Measurements from ENCODE around the gene DCTN4.
"Not testable (repeated sequence)": the region's sequence is repeated elsewhere in the genome, so short reads cannot be mapped to it uniquely, and the experiment has no call there.

The DCTN4 gene

GRCh38 chr5:150758531-150759333 is at the start of gene DCTN4:
DCTN4 (minus strand) TSS chr5:150759017; CDS start chr5:150758993, 24 bp downstream.
- H3K9me3 ChIP-seq (ENCODE audit: control insufficient read depth in 1 of 2, low read length in 2 of 2), result no peaks in the 10 kb centered on the region
- peak within 1 kb of the TSS; percentile 91 for H3K27ac ChIP-seq (ENCODE audit: low read depth, low read length)
- peaks cover 11 to 15% of the 10 kb centered on the region in 2 donors for H3K4me1 ChIP-seq (ENCODE audit: control insufficient read depth in 1 of 2, insufficient read depth in 2 of 2, low read length in 2 of 2)
- H3K9ac ChIP-seq (ENCODE audit: low read depth in 1 of 2, low read length in 2 of 2), result peak within 1 kb of the TSS; percentile 92 to 96
- peaks cover under 1 to 23% of the 10 kb centered on the region in 2 donors for H3K36me3 ChIP-seq (ENCODE audit: control insufficient read depth in 1 of 2, insufficient read depth in 2 of 2, low read length in 2 of 2)
- no peaks in the 10 kb centered on the region for H3K27me3 ChIP-seq (ENCODE audit: control insufficient read depth in 1 of 2, insufficient read depth in 2 of 2, low read length in 2 of 2)
- H3K4me3 ChIP-seq (ENCODE audit: low read depth in 1 of 2, low read length in 2 of 2), result peak within 1 kb of the TSS; percentile 89 to 91

GRCh38 chr5:150804388-150804787 is 45.6 kb upstream of the DCTN4 start:
- Histone ChIP-seq H3K36me3 (ENCODE audit: control insufficient read depth in 1 of 2, insufficient read depth in 2 of 2, low read length in 2 of 2) (no peaks in the 10 kb centered on the region), H3K4me1 (ENCODE audit: control insufficient read depth in 1 of 2, insufficient read depth in 2 of 2, low read length in 2 of 2) (peaks cover 8 to 11% of the 10 kb centered on the region in 2 donors), H3K4me3 (ENCODE audit: low read depth in 1 of 2, low read length in 2 of 2) (no peak overlapping the region), H3K27ac (ENCODE audit: low read depth, low read length) (no peak overlapping the region), H3K9ac (ENCODE audit: low read depth in 1 of 2, low read length in 2 of 2) (no peak overlapping the region), H3K27me3 (ENCODE audit: control insufficient read depth in 1 of 2, insufficient read depth in 2 of 2, low read length in 2 of 2) (no peaks in the 10 kb centered on the region), H3K9me3 (ENCODE audit: control insufficient read depth in 1 of 2, low read length in 2 of 2) (no peaks in the 10 kb centered on the region)

- peak overlapping the region; percentile 25 to 44 for H3K9ac ChIP-seq (ENCODE audit: low read depth in 1 of 2, low read length in 2 of 2)
- no peaks in the 10 kb centered on the region for H3K27me3 ChIP-seq (ENCODE audit: control insufficient read depth in 1 of 2, insufficient read depth in 2 of 2, low read length in 2 of 2)
- no peak overlapping the region for H3K27ac ChIP-seq (ENCODE audit: low read depth, low read length)
- H3K36me3 ChIP-seq (ENCODE audit: control insufficient read depth in 1 of 2, insufficient read depth in 2 of 2, low read length in 2 of 2), result no peaks in the 10 kb centered on the region
- H3K9me3 ChIP-seq (ENCODE audit: control insufficient read depth in 1 of 2, low read length in 2 of 2), result no peaks in the 10 kb centered on the region
- H3K4me1 ChIP-seq (ENCODE audit: control insufficient read depth in 1 of 2, insufficient read depth in 2 of 2, low read length in 2 of 2), result peaks cover 8 to 11% of the 10 kb centered on the region in 2 donors
- peak overlapping the region; percentile 61 to 68 for H3K4me3 ChIP-seq (ENCODE audit: low read depth in 1 of 2, low read length in 2 of 2)
Measured at GRCh38 chr5:150801117-150801927, 42.5 kb upstream of the DCTN4 start.

- Histone ChIP-seq H3K27me3 (ENCODE audit: control insufficient read depth in 1 of 2, insufficient read depth in 2 of 2, low read length in 2 of 2) (no peaks in the 10 kb centered on the region), H3K9ac (ENCODE audit: low read depth in 1 of 2, low read length in 2 of 2) (no peak overlapping the region), H3K9me3 (ENCODE audit: control insufficient read depth in 1 of 2, low read length in 2 of 2) (no peaks in the 10 kb centered on the region), H3K4me3 (ENCODE audit: low read depth in 1 of 2, low read length in 2 of 2) (no peak overlapping the region), H3K36me3 (ENCODE audit: control insufficient read depth in 1 of 2, insufficient read depth in 2 of 2, low read length in 2 of 2) (peaks cover 0 to 8% of the 10 kb centered on the region in 2 donors), H3K27ac (ENCODE audit: low read depth, low read length) (no peak overlapping the region), H3K4me1 (ENCODE audit: control insufficient read depth in 1 of 2, insufficient read depth in 2 of 2, low read length in 2 of 2) (peaks cover 8 to 11% of the 10 kb centered on the region in 2 donors)
Measured at GRCh38 chr5:150797384-150797783, 38.6 kb upstream of the DCTN4 start.

GRCh38 chr5:150794927-150795326 is 36.1 kb upstream of the DCTN4 start:
- Histone ChIP-seq H3K9ac (ENCODE audit: low read depth in 1 of 2, low read length in 2 of 2) (no peak overlapping the region), H3K4me1 (ENCODE audit: control insufficient read depth in 1 of 2, insufficient read depth in 2 of 2, low read length in 2 of 2) (peaks cover 6 to 7% of the 10 kb centered on the region in 2 donors), H3K36me3 (ENCODE audit: control insufficient read depth in 1 of 2, insufficient read depth in 2 of 2, low read length in 2 of 2) (peaks cover 0 to 8% of the 10 kb centered on the region in 2 donors), H3K9me3 (ENCODE audit: control insufficient read depth in 1 of 2, low read length in 2 of 2) (no peaks in the 10 kb centered on the region), H3K27me3 (ENCODE audit: control insufficient read depth in 1 of 2, insufficient read depth in 2 of 2, low read length in 2 of 2) (peaks cover 0 to 4% of the 10 kb centered on the region in 2 donors), H3K4me3 (ENCODE audit: low read depth in 1 of 2, low read length in 2 of 2) (no peak overlapping the region), H3K27ac (ENCODE audit: low read depth, low read length) (no peak overlapping the region)

GRCh38 chr5:150793423-150793888 is 34.6 kb upstream of the DCTN4 start:
- H3K4me1 ChIP-seq (ENCODE audit: control insufficient read depth in 1 of 2, insufficient read depth in 2 of 2, low read length in 2 of 2), result peaks cover 20 to 22% of the 10 kb centered on the region in 2 donors
- not testable (repeated sequence) for H3K36me3 ChIP-seq (ENCODE audit: control insufficient read depth in 1 of 2, insufficient read depth in 2 of 2, low read length in 2 of 2); H3K9me3 ChIP-seq (ENCODE audit: control insufficient read depth in 1 of 2, low read length in 2 of 2); H3K27ac ChIP-seq (ENCODE audit: low read depth, low read length); H3K9ac ChIP-seq (ENCODE audit: low read depth in 1 of 2, low read length in 2 of 2); H3K27me3 ChIP-seq (ENCODE audit: control insufficient read depth in 1 of 2, insufficient read depth in 2 of 2, low read length in 2 of 2); H3K4me3 ChIP-seq (ENCODE audit: low read depth in 1 of 2, low read length in 2 of 2)

- Histone ChIP-seq H3K27me3 (ENCODE audit: control insufficient read depth in 1 of 2, insufficient read depth in 2 of 2, low read length in 2 of 2) (peaks cover 0 to 4% of the 10 kb centered on the region in 2 donors), H3K4me3 (ENCODE audit: low read depth in 1 of 2, low read length in 2 of 2) (no peak overlapping the region), H3K9ac (ENCODE audit: low read depth in 1 of 2, low read length in 2 of 2) (no peak overlapping the region), H3K36me3 (ENCODE audit: control insufficient read depth in 1 of 2, insufficient read depth in 2 of 2, low read length in 2 of 2) (peaks cover 0 to 8% of the 10 kb centered on the region in 2 donors), H3K9me3 (ENCODE audit: control insufficient read depth in 1 of 2, low read length in 2 of 2) (no peaks in the 10 kb centered on the region), H3K27ac (ENCODE audit: low read depth, low read length) (no peak overlapping the region), H3K4me1 (ENCODE audit: control insufficient read depth in 1 of 2, insufficient read depth in 2 of 2, low read length in 2 of 2) (peaks cover 24 to 32% of the 10 kb centered on the region in 2 donors)
Measured at GRCh38 chr5:150791536-150791935, 32.7 kb upstream of the DCTN4 start.

GRCh38 chr5:150789943-150790611 is 31.3 kb upstream of the DCTN4 start:
- no peaks in the 10 kb centered on the region for H3K9me3 ChIP-seq (ENCODE audit: control insufficient read depth in 1 of 2, low read length in 2 of 2)
- H3K9ac ChIP-seq (ENCODE audit: low read depth in 1 of 2, low read length in 2 of 2), result no peak overlapping the region
- peaks cover 26 to 34% of the 10 kb centered on the region in 2 donors for H3K4me1 ChIP-seq (ENCODE audit: control insufficient read depth in 1 of 2, insufficient read depth in 2 of 2, low read length in 2 of 2)
- peak overlapping the region; percentile 48 for H3K27ac ChIP-seq (ENCODE audit: low read depth, low read length)
- H3K36me3 ChIP-seq (ENCODE audit: control insufficient read depth in 1 of 2, insufficient read depth in 2 of 2, low read length in 2 of 2), result no peaks in the 10 kb centered on the region
- peaks cover 0 to 4% of the 10 kb centered on the region in 2 donors for H3K27me3 ChIP-seq (ENCODE audit: control insufficient read depth in 1 of 2, insufficient read depth in 2 of 2, low read length in 2 of 2)
- no peak overlapping the region for H3K4me3 ChIP-seq (ENCODE audit: low read depth in 1 of 2, low read length in 2 of 2)

GRCh38 chr5:150789450-150789849 is 30.6 kb upstream of the DCTN4 start:
- H3K36me3 ChIP-seq (ENCODE audit: control insufficient read depth in 1 of 2, insufficient read depth in 2 of 2, low read length in 2 of 2), result no peaks in the 10 kb centered on the region
- peaks cover 0 to 4% of the 10 kb centered on the region in 2 donors for H3K27me3 ChIP-seq (ENCODE audit: control insufficient read depth in 1 of 2, insufficient read depth in 2 of 2, low read length in 2 of 2)
- no peak overlapping the region for H3K9ac ChIP-seq (ENCODE audit: low read depth in 1 of 2, low read length in 2 of 2)
- H3K27ac ChIP-seq (ENCODE audit: low read depth, low read length), result peak overlapping the region; percentile 48
- H3K4me3 ChIP-seq (ENCODE audit: low read depth in 1 of 2, low read length in 2 of 2), result peak overlapping the region; percentile 0 to 29
- no peaks in the 10 kb centered on the region for H3K9me3 ChIP-seq (ENCODE audit: control insufficient read depth in 1 of 2, low read length in 2 of 2)
- peaks cover 31 to 34% of the 10 kb centered on the region in 2 donors for H3K4me1 ChIP-seq (ENCODE audit: control insufficient read depth in 1 of 2, insufficient read depth in 2 of 2, low read length in 2 of 2)
